ENCODE data around the gene CTCF.

CTCF gene

GRCh38 chr16:67534431-67534830 lies 27.9 kb upstream of the CTCF start:
- no peak for DNase-seq

GRCh38 chr16:67535201-67535600 lies 27.1 kb upstream of the CTCF start:
- DNase-seq: no peak

GRCh38 chr16:67537270-67537635 lies 25.1 kb upstream of the CTCF start:
- peak in 4 of 6 experiments; percentile 27 to 53 (median 48) for DNase-seq

GRCh38 chr16:67537636-67538591 lies 24.4 kb upstream of the CTCF start:
- peak; percentile 49 to 74 (median 64) for DNase-seq

DNA sequence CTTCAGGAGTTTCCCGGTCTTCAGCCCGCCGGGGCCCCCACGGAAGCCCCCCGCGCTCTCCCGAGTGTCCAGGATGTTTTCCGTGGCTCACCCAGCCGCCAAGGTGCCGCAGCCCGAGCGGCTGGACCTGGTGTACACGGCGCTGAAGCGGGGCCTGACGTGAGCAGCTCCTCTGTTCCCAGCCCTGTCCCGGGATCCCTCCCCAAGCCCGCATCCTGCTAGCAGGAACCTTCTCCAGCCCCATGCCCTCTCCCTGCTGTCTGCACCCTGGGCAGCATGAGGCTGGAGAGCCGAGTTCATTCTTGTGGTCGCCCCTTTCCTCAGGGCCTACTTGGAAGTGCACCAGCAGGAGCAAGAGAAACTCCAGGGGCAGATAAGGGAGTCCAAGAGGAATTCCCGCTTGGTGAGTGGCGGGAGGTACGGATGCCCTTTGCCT lies 23.6 kb upstream of the CTCF start:
- DNase-seq: no peak

- peak in 1 of 6 experiments; percentile 25 for DNase-seq
Observed at GRCh38 chr16:67539271-67539670, 23.1 kb upstream of the CTCF start.

- no peak for DNase-seq
Observed at GRCh38 chr16:67539691-67540635, 22.4 kb upstream of the CTCF start.

DNA sequence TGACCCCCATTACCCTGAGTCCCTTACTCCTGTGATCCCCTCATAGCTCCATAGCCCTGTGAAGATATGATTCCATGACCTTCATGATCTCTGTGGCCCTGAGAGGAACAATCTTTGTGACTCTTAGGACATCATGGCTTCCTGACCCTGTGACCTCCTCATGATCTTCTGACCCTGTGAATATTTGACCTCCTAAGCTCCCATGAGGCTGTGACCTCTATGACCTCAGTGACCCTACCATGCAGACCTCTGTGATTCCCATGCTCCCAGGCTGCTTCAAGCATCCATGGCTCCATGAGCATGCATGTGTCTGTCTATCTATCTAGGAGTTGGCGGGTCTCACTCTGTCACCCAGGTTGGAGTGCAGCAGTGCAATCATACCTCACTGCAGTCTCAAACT lies 21.6 kb upstream of the CTCF start:
- no peak for DNase-seq

DNA sequence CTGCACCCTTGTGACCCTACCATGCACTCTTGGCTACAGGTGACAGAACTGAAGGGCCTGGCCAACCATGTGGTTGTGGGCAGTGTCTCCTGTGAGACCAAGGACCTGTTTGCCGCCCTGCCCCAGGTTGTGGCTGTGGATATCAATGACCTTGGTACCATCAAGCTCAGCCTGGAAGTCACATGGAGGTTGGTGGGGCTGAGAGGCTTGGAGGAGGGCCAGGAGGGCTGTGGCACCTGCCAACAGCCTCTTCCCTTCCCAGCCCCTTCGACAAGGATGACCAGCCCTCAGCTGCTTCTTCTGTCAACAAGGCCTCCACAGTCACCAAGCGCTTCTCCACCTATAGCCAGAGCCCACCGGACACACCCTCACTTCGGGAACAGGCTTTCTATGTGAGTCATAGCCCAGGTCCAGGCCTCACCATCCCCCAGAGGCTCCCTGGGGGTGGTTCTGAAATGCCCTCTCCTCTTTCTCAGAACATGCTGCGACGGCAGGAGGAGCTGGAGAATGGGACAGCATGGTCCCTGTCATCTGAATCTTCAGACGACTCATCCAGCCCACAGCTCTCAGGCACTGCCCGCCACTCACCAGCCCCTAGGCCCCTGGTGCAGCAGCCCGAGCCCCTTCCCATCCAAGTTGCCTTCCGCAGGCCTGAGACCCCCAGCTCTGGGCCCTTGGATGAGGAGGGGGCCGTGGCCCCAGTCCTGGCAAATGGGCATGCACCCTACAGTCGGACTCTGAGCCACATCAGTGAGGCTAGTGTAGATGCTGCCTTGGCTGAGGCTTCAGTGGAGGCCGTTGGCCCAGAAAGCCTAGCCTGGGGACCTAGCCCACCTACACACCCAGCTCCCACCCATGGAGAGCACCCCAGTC lies 20.7 kb upstream of the CTCF start:
- DNase-seq: no peak

DNA sequence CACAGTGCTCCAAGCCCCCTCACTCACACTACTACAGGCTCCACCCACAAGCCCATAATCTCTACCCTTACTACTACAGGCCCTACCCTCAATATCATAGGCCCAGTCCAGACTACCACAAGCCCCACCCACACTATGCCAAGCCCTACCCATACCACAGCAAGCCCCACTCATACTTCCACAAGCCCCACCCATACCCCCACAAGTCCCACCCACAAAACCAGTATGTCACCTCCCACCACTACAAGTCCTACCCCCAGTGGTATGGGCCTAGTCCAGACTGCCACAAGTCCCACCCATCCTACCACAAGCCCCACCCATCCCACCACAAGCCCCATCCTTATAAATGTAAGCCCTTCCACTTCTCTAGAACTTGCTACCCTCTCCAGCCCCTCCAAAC lies 19.9 kb upstream of the CTCF start:
- peak; percentile 39 to 68 (median 60) for DNase-seq

DNA sequence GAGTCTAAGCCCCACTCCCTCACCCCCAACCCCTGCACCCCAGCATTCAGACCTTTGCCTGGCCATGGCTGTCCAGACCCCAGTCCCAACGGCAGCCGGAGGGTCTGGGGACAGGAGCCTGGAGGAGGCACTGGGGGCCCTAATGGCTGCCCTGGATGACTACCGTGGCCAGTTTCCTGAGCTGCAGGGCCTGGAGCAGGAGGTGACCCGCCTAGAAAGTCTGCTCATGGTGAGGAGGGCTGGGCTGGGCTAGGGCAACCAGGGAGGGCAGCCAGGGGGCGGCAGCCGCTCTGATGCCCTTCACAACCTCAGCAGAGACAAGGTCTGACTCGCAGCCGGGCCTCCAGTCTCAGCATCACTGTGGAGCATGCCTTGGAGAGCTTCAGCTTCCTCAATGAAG lies 19.3 kb upstream of the CTCF start:
- DNase-seq: no peak

GRCh38 chr16:67543582-67543981 lies 18.7 kb upstream of the CTCF start:
- DNase-seq: no peak

DNA sequence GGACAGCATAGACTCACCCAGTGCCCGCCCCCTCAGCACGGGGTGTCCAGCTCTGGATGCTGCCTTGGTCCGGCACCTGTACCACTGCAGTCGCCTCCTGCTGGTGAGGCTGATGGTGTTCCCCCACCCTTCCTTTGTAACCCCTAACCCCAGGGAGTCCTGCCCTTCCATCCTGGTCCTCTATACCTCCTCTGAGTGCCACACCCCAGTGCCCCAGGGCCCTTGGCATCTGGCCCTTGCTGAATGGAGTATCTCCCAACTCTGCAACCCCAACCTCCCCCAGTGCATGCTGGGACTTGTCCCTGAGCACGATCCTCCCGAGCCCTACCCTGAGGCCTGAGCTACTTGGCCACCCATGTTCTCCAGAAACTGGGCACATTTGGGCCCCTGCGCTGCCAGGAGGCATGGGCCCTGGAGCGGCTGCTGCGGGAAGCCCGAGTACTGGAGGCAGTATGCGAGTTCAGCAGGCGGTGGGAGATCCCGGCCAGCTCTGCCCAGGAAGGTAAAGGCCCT lies 17.9 kb upstream of the CTCF start:
- no peak for DNase-seq

DNA sequence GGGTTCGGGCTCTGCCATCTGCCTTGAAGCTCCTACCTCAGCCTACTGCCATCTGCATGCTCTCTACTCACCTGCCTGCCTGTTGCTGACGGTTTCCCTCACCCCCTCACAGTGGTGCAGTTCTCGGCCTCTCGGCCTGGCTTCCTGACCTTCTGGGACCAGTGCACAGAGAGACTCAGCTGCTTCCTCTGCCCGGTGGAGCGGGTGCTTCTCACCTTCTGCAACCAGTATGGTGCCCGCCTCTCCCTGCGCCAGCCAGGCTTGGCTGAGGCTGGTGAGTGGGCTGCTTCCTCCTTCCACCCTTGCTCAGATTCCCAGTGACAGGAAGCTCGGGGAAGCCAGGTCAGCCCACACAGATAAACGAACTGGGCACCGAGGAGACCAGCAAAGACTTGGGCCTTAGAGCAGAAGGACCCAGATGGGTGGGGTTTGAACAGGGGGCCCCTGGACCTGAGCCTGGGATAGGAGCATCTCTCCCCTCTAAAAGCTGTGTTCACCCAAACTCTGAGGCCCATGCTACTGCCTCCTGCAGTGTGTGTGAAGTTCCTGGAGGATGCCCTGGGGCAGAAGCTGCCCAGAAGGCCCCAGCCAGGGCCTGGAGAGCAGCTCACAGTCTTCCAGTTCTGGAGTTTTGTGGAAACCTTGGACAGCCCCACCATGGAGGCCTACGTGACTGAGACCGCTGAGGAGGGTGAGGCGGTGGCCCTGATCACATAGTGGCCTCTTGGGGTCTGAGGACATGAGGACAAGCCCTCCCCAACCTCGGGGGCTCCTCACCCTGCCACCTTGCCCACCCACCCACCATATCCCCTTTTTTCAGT lies 17.3 kb upstream of the CTCF start:
- DNase-seq: no peak

GRCh38 chr16:67545665-67546024 lies 16.7 kb upstream of the CTCF start:
- no peak for DNase-seq

DNA sequence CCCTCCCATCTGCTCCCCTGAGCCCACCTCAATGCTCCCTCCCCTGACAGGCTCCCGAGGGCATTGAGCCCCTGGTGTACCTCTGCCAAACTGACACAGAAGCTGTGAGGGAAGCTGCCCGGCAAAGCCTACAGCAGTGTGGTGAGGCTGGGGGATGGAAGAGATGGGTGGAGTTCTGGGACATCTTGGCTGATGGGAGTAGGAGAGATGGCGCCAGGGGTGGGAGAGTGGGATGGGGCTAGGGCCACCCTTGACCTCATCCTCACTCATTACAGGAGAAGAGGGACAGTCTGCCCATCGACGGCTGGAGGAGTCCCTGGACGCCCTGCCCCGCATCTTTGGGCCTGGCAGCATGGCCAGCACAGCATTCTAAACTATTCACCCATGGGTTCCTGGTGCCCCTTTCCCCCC lies 16.2 kb upstream of the CTCF start:
- no peak for DNase-seq

GRCh38 chr16:67546761-67547422 lies 15.4 kb upstream of the CTCF start:
- DNase-seq: peak; percentile 33 to 78 (median 68)

GRCh38 chr16:67547423-67548264 lies 14.7 kb upstream of the CTCF start:
- DNase-seq: peak; percentile 38 to 67 (median 61)

DNA sequence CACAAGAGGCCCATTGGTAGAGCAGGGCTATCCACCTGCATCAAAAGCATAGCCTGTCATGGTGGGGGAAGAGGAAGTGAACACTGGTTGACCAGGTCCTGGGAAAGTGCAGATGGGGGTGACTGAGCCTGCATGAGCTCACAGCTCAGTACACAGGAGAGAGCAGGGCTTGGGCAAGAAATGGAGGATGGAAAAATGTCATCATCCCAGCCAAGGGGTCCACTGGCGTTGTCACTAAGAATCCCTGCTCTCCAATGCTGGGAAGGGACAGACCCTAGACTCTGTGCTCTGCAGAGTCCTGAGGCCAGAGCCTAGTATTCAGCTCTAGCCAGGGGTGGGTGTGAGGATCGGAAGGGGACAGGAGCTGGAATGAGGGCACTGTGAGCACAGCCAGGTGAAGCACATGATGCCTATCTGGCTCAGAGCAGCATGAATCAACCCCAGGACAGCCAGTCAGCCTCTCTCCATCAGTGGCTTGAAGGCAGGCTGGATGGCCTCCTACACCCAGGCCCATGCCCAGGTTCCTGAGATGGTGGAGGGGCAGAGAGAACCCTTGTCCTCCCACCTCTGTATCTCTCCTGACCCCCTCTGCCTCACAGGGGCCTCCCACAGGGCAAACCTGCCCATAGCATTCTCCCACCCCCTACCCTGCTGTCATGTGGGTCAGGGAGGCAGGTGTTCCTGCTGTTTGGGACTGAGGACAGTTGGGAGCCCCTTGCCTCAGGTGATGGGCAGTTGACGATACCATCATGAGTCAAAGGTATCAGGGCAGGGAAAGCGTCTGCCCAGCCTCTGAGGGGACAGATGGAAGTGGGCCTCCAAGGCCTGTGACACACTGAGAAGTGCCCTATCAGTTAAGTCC lies 13.8 kb upstream of the CTCF start:
- no peak for DNase-seq
